BE2C (cell line): ENCODE results near the gene MYO7A.

Source experiments
- DNase-seq: peaks from one replicate; pipeline ENCODE4 v3.0.0-alpha.2; 2020
- H3K27me3 ChIP-seq: fragments of 250-450 bp; sonication (Bioruptor Pico); 2 replicates; pipeline ENCODE4 v1.5.1; 2020; ENCODE audit warnings: mild to moderate bottlenecking
- H3K36me3 ChIP-seq: fragments of 250-450 bp; sonication (Bioruptor Pico); 2 replicates; pipeline ENCODE4 v1.5.1; 2020; ENCODE audit warnings: mild to moderate bottlenecking
- H3K4me1 ChIP-seq: fragments of 250-450 bp; sonication (Bioruptor Pico); 2 replicates; pipeline ENCODE4 v1.5.1; 2020
- H3K4me3 ChIP-seq: 2 replicates; pipeline ENCODE4 v1.5.1; 2011; ENCODE audit warnings: low read depth, low read length
- H3K9me3 ChIP-seq: fragments of 250-450 bp; sonication (Bioruptor Pico); 2 replicates; pipeline ENCODE4 v1.5.1; 2020
- TF ChIP-seq, protein P1 (sequence below): IDR thresholded peaks from 2 replicates; pipeline ENCODE4 v1.5.1; 2012; ENCODE audit warnings: mild to moderate bottlenecking, low read depth, low read length

MYO7A gene

DNA sequence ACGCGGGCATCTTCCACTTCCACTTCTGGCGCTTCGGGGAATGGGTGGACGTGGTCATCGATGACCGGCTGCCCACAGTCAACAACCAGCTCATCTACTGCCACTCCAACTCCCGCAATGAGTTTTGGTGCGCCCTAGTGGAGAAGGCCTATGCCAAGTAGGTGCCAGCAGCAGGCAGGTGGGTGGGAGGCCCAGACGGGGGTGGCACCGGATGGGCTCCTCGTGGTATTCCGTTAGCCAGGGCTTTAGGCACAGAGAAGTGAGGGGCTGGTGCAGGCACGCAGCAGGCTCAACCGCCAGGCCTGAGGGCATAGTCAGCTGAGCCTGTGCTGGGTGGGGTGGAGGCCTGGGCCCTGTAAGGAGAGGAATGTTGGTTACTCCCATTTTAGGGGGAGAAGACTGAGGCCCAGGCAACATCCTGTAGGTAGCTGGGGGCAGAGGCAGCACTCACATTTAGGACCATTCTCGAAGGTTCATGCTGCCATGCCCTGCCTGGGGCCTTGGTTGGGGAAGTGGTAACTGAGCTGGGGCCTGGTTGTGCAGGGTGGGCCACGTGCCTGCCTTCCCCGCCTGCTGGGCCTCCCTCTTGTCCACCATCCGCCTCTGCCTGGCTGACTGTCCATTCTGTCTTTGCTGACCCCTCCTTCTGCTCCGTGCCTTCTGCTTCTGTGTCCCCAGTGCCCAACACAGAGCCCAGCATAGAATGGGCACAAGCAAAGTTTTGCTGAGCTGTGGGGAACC is 15.2 kb upstream of the MYO7A start:
- no peak for DNase-seq
- Histone ChIP-seq H3K9me3 (no peaks in the 10 kb centered on the region; the same call in 1 of the 2 replicates), H3K4me3 (no peak overlapping the region), H3K27me3 (no peaks in the 10 kb centered on the region), H3K4me1 (peaks cover 6% of the 10 kb centered on the region; the same call in 1 of the 2 replicates), H3K36me3 (no peaks in the 10 kb centered on the region)
- TF ChIP-seq, protein P1, sequence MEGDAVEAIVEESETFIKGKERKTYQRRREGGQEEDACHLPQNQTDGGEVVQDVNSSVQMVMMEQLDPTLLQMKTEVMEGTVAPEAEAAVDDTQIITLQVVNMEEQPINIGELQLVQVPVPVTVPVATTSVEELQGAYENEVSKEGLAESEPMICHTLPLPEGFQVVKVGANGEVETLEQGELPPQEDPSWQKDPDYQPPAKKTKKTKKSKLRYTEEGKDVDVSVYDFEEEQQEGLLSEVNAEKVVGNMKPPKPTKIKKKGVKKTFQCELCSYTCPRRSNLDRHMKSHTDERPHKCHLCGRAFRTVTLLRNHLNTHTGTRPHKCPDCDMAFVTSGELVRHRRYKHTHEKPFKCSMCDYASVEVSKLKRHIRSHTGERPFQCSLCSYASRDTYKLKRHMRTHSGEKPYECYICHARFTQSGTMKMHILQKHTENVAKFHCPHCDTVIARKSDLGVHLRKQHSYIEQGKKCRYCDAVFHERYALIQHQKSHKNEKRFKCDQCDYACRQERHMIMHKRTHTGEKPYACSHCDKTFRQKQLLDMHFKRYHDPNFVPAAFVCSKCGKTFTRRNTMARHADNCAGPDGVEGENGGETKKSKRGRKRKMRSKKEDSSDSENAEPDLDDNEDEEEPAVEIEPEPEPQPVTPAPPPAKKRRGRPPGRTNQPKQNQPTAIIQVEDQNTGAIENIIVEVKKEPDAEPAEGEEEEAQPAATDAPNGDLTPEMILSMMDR: no peak

DNA sequence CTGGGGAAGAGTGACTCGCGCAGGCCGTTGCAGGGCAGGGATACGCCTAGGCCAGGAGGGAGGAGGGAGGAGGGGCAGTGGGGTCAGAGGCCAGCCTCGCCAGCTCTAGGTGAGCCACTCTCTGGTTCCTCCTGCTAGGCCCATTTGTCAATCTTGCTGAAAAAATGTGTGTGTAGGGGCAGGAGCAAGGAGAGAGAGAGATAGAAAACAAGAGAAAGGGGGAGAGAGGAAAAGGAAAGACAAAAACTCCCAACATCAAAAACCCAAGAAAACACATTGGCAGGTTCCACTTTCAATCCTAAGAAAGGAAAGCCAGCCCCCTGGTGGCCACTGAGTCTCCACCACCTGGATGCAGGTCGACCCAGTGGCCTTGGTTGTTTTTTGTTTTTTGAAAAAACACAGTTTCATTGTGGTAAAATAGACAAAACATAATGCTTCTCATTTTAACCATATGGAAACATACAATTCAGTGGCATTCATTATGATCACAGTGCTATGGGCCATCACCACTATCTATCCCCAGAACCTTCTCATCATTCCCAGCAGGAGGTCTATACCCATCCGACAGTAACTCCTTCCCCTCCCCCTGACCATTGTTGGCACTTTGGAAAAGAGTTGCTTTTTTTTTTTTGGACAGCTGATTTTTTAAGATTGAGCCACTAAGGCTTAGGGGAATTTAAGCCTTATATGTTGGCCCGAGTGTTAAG is 14.5 kb upstream of the MYO7A start:
- TF ChIP-seq, protein P1: peak; percentile 81
- Histone ChIP-seq H3K4me3 (no peak overlapping the region), H3K4me1 (no peaks in the 10 kb centered on the region), H3K9me3 (no peaks in the 10 kb centered on the region; the same call in 1 of the 2 replicates), H3K36me3 (no peaks in the 10 kb centered on the region), H3K27me3 (no peaks in the 10 kb centered on the region)
- DNase-seq: peak; percentile 67

DNA sequence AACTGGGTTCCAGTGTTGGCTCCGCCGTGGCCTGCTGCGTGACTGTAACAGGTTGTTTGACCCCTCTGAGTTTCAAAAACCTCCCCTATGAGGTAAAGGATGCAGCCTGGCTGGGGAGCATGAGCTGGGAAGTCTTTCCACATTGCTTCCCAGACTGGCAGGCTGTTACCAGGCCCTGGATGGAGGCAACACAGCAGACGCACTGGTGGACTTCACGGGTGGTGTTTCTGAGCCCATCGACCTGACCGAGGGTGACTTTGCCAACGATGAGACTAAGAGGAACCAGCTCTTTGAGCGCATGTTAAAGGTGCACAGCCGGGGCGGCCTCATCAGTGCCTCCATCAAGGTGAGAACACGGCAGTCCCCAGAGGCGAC is 14.0 kb upstream of the MYO7A start:
- TF ChIP-seq, protein P1: no peak
- Histone ChIP-seq H3K9me3 (no peaks in the 10 kb centered on the region; the same call in 1 of the 2 replicates), H3K36me3 (no peaks in the 10 kb centered on the region), H3K4me1 (no peaks in the 10 kb centered on the region), H3K27me3 (no peaks in the 10 kb centered on the region), H3K4me3 (no peak overlapping the region)
- DNase-seq: no peak

DNA sequence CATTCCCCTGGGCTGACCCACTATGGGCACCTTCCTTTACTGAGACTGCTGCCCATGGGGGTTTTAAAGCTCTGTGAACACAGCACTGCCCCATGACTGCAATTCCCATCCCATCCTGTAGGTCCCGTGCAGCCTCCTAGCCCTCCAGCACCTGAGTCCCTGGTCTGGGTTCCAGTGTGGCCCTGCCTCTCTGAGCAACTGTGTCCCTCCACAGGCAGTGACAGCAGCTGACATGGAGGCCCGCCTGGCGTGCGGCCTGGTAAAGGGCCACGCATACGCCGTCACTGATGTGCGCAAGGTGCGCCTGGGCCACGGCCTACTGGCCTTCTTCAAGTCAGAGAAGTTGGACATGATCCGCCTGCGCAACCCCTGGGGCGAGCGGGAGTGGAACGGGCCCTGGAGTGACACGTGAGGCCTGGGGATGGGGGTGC is 12.8 kb upstream of the MYO7A start:
- no peak for DNase-seq
- Histone ChIP-seq H3K36me3 (no peaks in the 10 kb centered on the region), H3K9me3 (no peaks in the 10 kb centered on the region; the same call in 1 of the 2 replicates), H3K4me1 (no peaks in the 10 kb centered on the region), H3K4me3 (no peak overlapping the region), H3K27me3 (no peaks in the 10 kb centered on the region)
- TF ChIP-seq, protein P1: peak; percentile 35; the same call in 1 of the 2 replicates

DNA sequence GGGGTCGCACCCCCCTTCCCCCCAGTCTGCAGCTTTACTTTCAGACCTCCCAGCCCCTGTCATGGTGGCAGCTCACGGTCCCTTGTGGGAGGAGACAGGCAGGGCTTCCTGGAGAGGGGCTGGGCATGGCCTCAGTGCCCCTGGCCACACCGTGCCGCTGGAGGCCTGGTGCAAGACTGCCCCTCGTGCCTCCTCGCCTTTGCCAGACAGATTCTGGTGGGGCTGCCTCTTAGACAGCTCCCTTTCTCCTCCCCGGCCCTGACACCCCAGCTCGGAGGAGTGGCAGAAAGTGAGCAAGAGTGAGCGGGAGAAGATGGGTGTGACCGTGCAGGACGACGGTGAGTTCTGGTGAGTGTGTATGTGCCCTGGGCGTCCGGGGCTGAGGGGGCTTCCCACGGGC is 12.1 kb upstream of the MYO7A start:
- no peaks in the 10 kb centered on the region for H3K36me3 ChIP-seq
- H3K9me3 ChIP-seq: no peaks in the 10 kb centered on the region; the same call in 1 of the 2 replicates
- TF ChIP-seq, protein P1: no peak
- no peaks in the 10 kb centered on the region for H3K27me3 ChIP-seq
- no peak overlapping the region for H3K4me3 ChIP-seq
- H3K4me1 ChIP-seq: no peaks in the 10 kb centered on the region
- no peak for DNase-seq

DNA sequence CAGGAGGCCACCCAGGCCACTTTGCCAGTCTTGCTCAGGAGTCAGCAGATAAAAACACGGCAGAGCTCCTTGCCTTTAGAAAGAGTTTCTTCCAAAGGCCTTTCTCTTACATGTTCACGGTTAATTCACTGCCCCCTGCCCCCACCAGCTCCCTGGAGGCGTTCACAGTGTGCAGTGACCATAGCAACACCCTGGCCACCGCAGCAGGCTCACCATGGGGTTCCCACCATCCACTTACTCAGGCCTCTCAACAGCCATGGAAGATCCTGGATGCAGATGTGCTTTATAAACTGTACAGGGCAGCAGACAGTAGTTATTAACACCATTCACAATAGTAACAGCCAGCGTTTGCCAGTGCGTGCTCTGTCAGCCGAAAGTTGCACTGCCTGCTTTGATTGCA is 10.6 kb upstream of the MYO7A start:
- H3K9me3 ChIP-seq: no peaks in the 10 kb centered on the region; the same call in 1 of the 2 replicates
- H3K4me3 ChIP-seq: no peak overlapping the region
- TF ChIP-seq, protein P1: no peak
- H3K4me1 ChIP-seq: no peaks in the 10 kb centered on the region
- H3K27me3 ChIP-seq: no peaks in the 10 kb centered on the region
- no peaks in the 10 kb centered on the region for H3K36me3 ChIP-seq
- DNase-seq: no peak
